ENCODE data around the gene ARSB. TPM values are rescaled to one million over a fixed set of nuclear protein-coding genes. Genes with fewer than 3 reads are reported as not detected.

The ARSB gene
- total RNA-seq = 10 to 100 TPM in 7 of 9 donors, 1 to 10 TPM in 2; 6.4 to 24.5 (median 17.3) TPM
- 1 to 10 TPM; 1.9 to 7.4 (median 2.4) TPM for polyA plus RNA-seq
- long read RNA-seq, donor 1 = 0 reads
- long read RNA-seq, donor 2 = 0 reads
- long read RNA-seq, donor 3 = 0 reads
- long read RNA-seq, donor 4, partial matches to known transcripts = 1 of 1 reads
- long read RNA-seq, donor 4, other reads (novel, unspliced or antisense) = 0 of 1 reads
- long read RNA-seq, donor 5, full-length matches to known transcripts = 4 of 9 reads
- long read RNA-seq, donor 5, partial matches to known transcripts = 2 of 9 reads
- long read RNA-seq, donor 5, other reads (novel, unspliced or antisense) = 3 of 9 reads
- long read RNA-seq, donor 6, full-length matches to known transcripts = 1 of 2 reads
- long read RNA-seq, donor 6, partial matches to known transcripts = 1 of 2 reads
- long read RNA-seq, donor 6, other reads (novel, unspliced or antisense) = 0 of 2 reads
- long read RNA-seq, donor 7 = 0 reads
- long read RNA-seq, donor 8, full-length matches to known transcripts = 5 of 5 reads
- long read RNA-seq, donor 8, partial matches to known transcripts = 0 of 5 reads
- long read RNA-seq, donor 8, other reads (novel, unspliced or antisense) = 0 of 5 reads
- long read RNA-seq, donor 9, full-length matches to known transcripts = 4 of 10 reads
- long read RNA-seq, donor 9, partial matches to known transcripts = 6 of 10 reads
- long read RNA-seq, donor 9, other reads (novel, unspliced or antisense) = 0 of 10 reads
- long read RNA-seq, donor 10 = 0 reads

- H3K9me3 ChIP-seq (replicated peaks in 1 of 3) = no peaks in the 10 kb centered on the region
- H3K27ac ChIP-seq = peak within 1 kb of the TSS; percentile 51 to 98 (median 98)
- peak; percentile 51 to 76 (median 63) for DNase-seq
- intact Hi-C loops (cut with DNase I) = no loop called here
- H3K27me3 ChIP-seq = no peaks in the 10 kb centered on the region
- peak within 1 kb of the TSS; percentile 66 to 89 (median 75) for H3K4me3 ChIP-seq
- 0 to 1% (median 0%) methylated on average over 5 to 57 of the region's 57 CpGs for WGBS, 4 donors
- peaks cover 11 to 24% of the 10 kb centered on the region in 2 donors for H3K4me1 ChIP-seq (replicated peaks in 1 of 2)
- H3K36me3 ChIP-seq (replicated peaks in 1 of 2) = no peaks in the 10 kb centered on the region
- TF ChIP-seq POLR2A (IDR thresholded peaks at IDR 0.05) (no peak), CTCF (IDR thresholded peaks at IDR 0.05) (no peak)
Observed at GRCh38 chr5:78985116-78985724, at the start of gene ARSB. Gene ARSB, minus strand, starts transcription at chr5:78985310. Its CDS starts 62 bp downstream, at chr5:78985248.

GRCh38 chr5:79032782-79033181 is 47.7 kb upstream of the ARSB start:
- no peak overlapping the region for H3K4me3 ChIP-seq
- H3K4me1 ChIP-seq (replicated peaks in 1 of 2) = no peaks in the 10 kb centered on the region
- DNase-seq = no peak
- H3K36me3 ChIP-seq (replicated peaks in 1 of 2) = no peaks in the 10 kb centered on the region
- no peaks in the 10 kb centered on the region for H3K9me3 ChIP-seq (replicated peaks in 1 of 3)
- no peak for TF ChIP-seq POLR2A (IDR thresholded peaks at IDR 0.05)
- TF ChIP-seq CTCF (IDR thresholded peaks at IDR 0.05) = no peak
- no peaks in the 10 kb centered on the region for H3K27me3 ChIP-seq
- intact Hi-C loops (cut with DNase I) = no loop called here
- H3K27ac ChIP-seq = no peak overlapping the region
- 90 to 96% (median 91%) methylated on average over 5 of the region's 5 CpGs for WGBS, 4 donors

- Histone ChIP-seq H3K4me1 (replicated peaks in 1 of 2) (no peaks in the 10 kb centered on the region), H3K27me3 (no peaks in the 10 kb centered on the region), H3K4me3 (no peak overlapping the region), H3K27ac (no peak overlapping the region), H3K36me3 (replicated peaks in 1 of 2) (no peaks in the 10 kb centered on the region), H3K9me3 (replicated peaks in 1 of 3) (no peaks in the 10 kb centered on the region)
- TF ChIP-seq POLR2A (IDR thresholded peaks at IDR 0.05) (no peak), CTCF (IDR thresholded peaks at IDR 0.05) (no peak)
- intact Hi-C loops (cut with DNase I) = no loop called here
- 91 to 93% (median 93%) methylated on average over 10 of the region's 10 CpGs for WGBS, 4 donors
- no peak for DNase-seq
Observed at GRCh38 chr5:79032031-79032695, 47.1 kb upstream of the ARSB start.

- TF ChIP-seq CTCF (IDR thresholded peaks at IDR 0.05) (no peak), POLR2A (IDR thresholded peaks at IDR 0.05) (no peak)
- H3K4me1 ChIP-seq (replicated peaks in 1 of 2) = no peaks in the 10 kb centered on the region
- WGBS, 4 donors = 88 to 100% (median 92%) methylated on average over 1 of the region's 1 CpG
- no peak overlapping the region for H3K4me3 ChIP-seq
- H3K27me3 ChIP-seq = no peaks in the 10 kb centered on the region
- no peaks in the 10 kb centered on the region for H3K36me3 ChIP-seq (replicated peaks in 1 of 2)
- no peak for DNase-seq
- no peak overlapping the region for H3K27ac ChIP-seq
- intact Hi-C loops (cut with DNase I) = no loop called here
- H3K9me3 ChIP-seq (replicated peaks in 1 of 3) = no peaks in the 10 kb centered on the region
Observed at GRCh38 chr5:79031485-79031867, 46.4 kb upstream of the ARSB start.
